ENCODE results near the gene CTXN1.
A peak's percentile ranks its signal among the peaks of the same experiment; 100 is the strongest.

CTXN1 gene

DNA sequence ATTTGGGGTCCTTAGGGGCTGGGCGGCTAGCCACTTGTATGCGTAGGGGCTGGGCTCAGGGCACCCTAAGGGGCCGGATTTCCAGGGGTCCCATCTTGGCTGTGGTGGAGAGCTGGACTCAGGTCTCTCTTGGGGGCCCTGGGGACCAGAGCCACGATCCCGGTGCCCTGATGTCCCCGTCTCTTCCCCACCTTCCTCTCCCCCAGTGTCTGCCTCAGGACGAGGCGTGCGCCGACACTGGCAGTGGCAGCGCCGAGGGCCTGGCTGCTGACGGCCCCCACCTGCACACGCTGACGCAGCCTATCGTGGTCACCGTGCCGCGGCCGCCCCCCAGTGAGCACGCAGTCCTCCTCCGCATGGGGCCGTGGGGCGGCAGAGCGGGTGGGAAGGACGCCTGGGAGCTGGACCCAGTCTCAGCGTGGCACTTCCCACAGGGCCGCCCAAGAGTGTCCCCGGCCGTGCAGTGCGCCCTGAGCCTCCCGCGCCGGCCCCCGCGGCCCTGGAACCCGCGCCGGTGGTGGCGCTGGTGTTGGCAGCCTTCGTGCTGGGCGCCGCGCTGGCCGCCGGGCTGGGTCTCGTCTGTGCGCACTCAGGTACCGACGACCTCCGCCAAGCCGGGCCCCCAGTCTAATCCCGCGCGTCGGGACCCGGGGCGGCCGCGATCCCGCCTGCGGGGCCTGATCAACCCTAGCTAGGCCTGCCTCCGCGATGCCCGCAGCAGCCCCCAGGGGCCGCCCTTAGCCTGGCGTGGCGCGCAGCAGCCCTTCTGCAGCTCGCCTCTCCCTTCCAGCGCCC lies 8.5 kb downstream of the CTXN1 start:
- TF ChIP-seq ZFX (IDR thresholded peaks at IDR 0.05): no peak
- TF ChIP-seq, protein P1, sequence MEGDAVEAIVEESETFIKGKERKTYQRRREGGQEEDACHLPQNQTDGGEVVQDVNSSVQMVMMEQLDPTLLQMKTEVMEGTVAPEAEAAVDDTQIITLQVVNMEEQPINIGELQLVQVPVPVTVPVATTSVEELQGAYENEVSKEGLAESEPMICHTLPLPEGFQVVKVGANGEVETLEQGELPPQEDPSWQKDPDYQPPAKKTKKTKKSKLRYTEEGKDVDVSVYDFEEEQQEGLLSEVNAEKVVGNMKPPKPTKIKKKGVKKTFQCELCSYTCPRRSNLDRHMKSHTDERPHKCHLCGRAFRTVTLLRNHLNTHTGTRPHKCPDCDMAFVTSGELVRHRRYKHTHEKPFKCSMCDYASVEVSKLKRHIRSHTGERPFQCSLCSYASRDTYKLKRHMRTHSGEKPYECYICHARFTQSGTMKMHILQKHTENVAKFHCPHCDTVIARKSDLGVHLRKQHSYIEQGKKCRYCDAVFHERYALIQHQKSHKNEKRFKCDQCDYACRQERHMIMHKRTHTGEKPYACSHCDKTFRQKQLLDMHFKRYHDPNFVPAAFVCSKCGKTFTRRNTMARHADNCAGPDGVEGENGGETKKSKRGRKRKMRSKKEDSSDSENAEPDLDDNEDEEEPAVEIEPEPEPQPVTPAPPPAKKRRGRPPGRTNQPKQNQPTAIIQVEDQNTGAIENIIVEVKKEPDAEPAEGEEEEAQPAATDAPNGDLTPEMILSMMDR (conservative IDR thresholded peaks at IDR 0.05): no peak; the same call in 1 of the 2 replicates
- H3K27ac ChIP-seq: peak overlapping the region; percentile 78

DNA sequence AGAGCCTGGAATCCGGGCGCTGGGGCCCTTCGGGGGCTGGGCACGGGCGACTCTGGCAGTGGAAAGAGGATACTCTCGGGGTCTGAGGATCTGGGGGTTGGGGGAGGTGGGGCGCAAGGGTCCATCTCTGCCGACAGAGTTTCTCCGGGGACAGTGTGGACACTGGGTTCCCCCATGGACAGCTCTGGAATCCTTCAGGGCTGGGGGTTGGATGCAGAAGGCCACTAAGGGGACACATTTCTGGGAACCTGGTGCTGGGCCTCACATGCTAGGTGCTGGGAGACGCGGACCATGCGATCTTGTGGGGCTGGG lies 9.0 kb downstream of the CTXN1 start:
- H3K27ac ChIP-seq: peak overlapping the region; percentile 78
- TF ChIP-seq, protein P1 (conservative IDR thresholded peaks at IDR 0.05): no peak
- no peak for TF ChIP-seq ZFX (IDR thresholded peaks at IDR 0.05)

DNA sequence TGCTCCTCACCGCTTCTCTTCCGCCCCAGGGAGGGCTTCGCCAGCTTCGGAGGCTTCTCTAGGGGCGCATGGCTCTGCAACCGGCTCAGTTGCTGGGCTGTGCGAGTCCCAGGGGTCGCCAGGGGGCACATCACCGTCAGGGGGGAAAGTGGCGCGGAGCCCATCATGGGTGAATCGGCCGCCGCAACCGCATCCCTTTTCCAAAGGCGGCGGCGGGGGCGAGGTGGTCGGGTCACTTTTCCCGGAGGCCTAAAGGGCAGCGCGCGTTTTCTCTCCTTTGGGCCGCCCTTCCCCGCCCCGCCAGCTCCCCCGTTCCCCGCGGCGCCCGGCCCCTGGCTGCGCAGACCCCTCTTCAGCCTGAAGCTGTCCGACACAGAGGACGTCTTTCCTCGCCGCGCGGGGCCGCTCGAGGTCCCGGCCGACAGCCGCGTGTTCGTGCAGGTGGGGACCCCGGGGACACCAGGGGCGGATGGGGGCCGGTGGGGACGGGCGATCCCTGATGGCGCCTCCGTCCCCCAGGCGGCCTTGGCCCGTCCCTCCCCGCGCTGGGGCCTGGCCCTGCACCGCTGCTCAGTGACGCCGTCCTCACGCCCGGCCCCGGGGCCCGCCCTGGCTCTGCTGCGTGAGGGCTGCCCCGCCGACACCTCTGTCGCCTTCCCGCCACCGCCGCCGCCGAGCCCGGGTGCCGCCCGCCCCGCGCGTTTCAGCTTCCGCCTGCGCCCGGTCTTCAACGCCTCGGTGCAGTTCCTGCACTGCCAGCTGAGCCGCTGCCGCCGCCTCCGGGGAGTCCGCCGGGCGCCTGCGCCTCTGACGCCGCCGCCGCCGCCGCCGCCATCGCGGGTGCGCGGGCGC lies 9.6 kb downstream of the CTXN1 start:
- TF ChIP-seq, protein P1 (conservative IDR thresholded peaks at IDR 0.05): no peak; the same call in 1 of the 2 replicates
- peak; percentile 81; the same call in 1 of the 2 replicates for TF ChIP-seq ZFX (IDR thresholded peaks at IDR 0.05)
- H3K27ac ChIP-seq: peak overlapping the region; percentile 78

- peak overlapping the region; percentile 78 for H3K27ac ChIP-seq
- TF ChIP-seq, protein P1 (conservative IDR thresholded peaks at IDR 0.05): no peak
- TF ChIP-seq ZFX (IDR thresholded peaks at IDR 0.05): no peak
These were observed 10.5 kb downstream of the CTXN1 start for GRCh38 chr19:7915250-7916102.

- H3K27ac ChIP-seq: peak within 1 kb of the TSS; percentile 78; the same call in 1 of the 2 replicates
- no peak for TF ChIP-seq ZFX (IDR thresholded peaks at IDR 0.05)
- TF ChIP-seq, protein P1 (conservative IDR thresholded peaks at IDR 0.05): no peak
These were observed 11.3 kb downstream of the CTXN1 start, which contains the start of gene TGFBR3L for GRCh38 chr19:7914598-7915045. TSS of gene TGFBR3L (plus strand) at chr19:7914830.

GRCh38 chr19:7914099-7914498 lies 11.8 kb downstream of the CTXN1 start:
- no peak overlapping the region for H3K27ac ChIP-seq
- TF ChIP-seq, protein P1 (conservative IDR thresholded peaks at IDR 0.05): no peak
- no peak for TF ChIP-seq ZFX (IDR thresholded peaks at IDR 0.05)
